GM18951 (cell line): ENCODE results near the gene PIK3R2.

Experiments used
- POLR2A ChIP-seq: IDR thresholded peaks from 4 replicates; pipeline ENCODE4 v1.6.1; 2011; ENCODE audit warnings: mild to moderate bottlenecking; ENCODE audit not compliant: insufficient read length, insufficient read depth; ENCODE audit errors: extremely low read depth
- in situ Hi-C: fragments of 300-500 bp; cut with MboI; formaldehyde crosslinking; loops from one replicate; pipeline ENCODE4 v1.12.0; 2022; ENCODE audit warnings: low sequenced_read_pairs, mixed read lengths, inconsistent platforms; ENCODE audit not compliant: unreplicated experiment

PIK3R2 gene

DNA sequence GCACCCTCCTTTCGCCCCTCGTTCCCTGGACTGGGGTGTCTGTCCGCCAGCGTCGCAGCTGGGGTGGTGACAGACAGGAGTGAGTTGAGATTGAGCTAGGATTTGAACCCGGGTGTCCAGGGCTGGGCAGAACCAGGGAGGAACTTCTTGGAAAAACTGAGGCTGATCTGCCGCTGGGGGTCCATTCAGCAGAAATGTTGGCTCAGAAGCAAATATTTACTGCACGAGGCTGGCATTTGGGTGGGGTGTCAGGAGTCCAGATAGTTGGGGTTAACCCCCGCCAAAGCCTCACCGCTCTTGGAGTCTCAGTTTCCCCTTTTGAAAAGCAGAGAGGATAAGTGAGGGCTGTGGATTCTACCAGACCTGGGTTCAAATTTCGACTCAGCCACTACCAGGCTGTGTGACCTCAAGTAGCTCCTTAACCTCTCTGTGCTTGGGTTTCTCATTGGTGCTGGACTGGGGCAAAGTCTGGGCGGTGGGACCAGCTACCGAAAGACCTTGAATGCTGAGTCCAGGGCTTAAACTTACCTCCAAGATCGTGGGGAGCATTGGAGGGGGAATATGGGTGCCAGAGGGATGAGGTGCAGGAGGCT, 34.4 kb upstream of the PIK3R2 start:
- TF ChIP-seq POLR2A, result no peak
- in situ Hi-C loops, result no loop called here

DNA sequence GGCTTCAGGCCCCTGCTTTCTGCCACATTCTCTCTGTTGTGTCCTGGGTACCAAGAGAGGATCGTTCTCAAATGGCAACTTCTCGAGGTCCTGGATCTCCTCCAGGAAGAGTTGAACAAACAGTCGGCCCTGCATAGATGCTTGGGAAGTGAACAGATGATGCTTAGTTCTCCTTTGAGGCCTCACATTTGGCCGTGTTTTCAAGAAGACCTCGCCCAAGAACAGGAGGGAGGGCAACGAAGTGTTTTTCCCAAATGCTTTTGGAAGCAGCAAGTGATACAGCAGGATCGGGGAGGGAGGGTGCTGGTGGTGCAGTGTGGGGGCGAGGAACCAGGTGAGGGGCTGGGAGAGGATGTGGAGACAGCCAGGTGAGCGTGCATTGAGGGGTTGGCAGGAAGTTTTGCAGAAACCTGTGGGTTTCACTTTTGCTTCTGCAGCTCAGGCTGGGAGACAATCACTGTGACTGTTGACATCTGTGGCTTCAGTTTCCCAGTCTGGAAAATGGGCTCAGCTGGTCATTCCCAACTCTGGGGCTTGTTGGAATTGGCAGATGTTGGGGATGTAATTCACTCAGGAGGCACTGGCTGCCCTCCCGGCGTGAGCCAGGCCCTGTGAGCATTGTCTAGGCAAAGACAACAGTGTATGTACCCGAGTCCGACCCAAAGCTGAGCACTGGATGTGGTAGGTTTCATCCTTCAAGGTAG, 33.8 kb upstream of the PIK3R2 start:
- TF ChIP-seq POLR2A, result no peak
- in situ Hi-C loops, result no loop called here

- in situ Hi-C loops, result no loop called here
- no peak for TF ChIP-seq POLR2A
Measured at GRCh38 chr19:18119717-18120105, 33.3 kb upstream of the PIK3R2 start.

- TF ChIP-seq POLR2A, result no peak
- in situ Hi-C loops, result no loop called here
Measured at GRCh38 chr19:18120127-18120526, 32.8 kb upstream of the PIK3R2 start.

DNA sequence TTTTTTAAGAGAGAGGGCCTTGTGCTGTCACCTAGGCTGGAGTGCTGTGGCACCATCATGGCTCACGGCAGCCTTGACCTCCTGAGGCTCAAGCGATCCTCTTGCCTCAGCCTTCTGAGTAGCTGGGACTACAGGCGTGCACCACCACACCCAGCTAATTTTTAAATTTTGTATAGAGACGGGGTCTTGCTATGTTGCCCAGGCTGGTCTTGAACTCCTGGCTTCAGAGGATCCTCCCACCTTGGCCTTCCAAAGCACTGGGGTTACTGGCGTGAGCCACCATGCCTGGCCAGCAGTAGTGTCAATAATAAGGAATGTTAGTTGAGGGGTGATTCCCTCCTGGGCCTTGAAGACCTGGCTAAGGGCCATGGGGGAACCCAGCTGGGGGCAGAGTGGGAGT, 31.8 kb upstream of the PIK3R2 start:
- in situ Hi-C loops, result no loop called here
- no peak for TF ChIP-seq POLR2A

GRCh38 chr19:18122424-18122823, 30.5 kb upstream of the PIK3R2 start:
- no peak for TF ChIP-seq POLR2A
- in situ Hi-C loops, result no loop called here

- TF ChIP-seq POLR2A, result no peak
- in situ Hi-C loops, result no loop called here
Measured at GRCh38 chr19:18122860-18123795, 29.8 kb upstream of the PIK3R2 start.

DNA sequence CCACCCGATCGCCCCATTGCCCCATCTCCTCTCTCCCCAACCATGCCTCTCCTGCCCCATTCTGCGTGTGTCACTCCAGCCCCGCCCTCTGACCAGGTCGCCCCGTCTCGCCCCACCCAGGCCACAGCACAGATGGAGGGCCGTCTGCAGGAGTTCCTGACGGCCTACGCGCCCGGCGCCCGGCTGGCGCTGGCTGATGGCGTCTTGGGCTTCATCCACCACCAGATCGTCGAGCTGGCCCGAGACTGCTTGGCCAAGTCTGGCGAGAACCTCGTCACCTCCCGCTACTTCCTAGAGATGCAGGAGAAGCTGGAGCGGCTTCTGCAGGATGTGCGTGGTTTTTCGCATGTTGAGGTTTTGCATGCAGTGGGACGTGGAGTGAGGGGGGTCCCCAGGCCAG, 29.1 kb upstream of the PIK3R2 start:
- in situ Hi-C loops, result no loop called here
- no peak for TF ChIP-seq POLR2A

GRCh38 chr19:18126097-18126496, 26.9 kb upstream of the PIK3R2 start:
- in situ Hi-C loops, result no loop called here
- no peak for TF ChIP-seq POLR2A

DNA sequence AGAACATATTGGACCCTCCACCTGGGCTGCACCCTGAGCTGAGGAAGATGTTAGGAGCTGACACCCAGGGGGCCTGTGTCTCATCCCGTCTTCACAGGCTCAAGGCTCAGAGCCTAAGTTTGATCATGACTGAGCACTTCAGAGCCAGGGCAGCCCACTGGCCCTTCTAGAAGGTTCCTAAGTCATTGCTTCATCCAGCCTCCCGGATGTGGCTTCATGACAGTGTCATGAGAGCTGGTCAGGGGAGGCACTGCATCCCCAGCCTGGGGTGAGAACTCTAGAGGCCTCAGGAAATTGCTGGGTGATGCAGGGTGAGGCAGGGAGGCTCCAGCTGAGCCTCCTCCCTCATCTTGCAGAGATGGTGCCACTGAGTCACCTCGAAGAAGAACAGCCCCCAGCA, 24.9 kb upstream of the PIK3R2 start:
- in situ Hi-C loops, result no loop called here
- no peak for TF ChIP-seq POLR2A

DNA sequence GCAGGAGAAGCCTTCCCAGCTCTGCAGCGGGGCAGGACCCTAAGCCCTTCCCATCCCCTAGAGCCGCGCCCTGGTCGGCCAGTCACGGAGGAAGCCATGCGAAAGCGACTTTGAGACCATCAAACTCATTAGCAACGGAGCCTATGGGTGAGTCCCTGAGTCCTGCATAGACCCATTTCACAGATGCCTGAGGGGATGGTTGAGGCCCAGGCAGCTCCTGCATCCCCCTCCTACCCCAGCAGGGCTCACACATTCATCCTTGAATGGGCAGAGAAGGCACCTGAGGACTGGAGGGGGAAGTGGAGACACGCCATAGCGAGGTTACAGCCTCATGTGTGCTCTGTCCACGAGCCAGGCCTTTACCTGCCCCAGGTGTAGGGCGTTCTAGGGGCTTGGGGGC, 24.2 kb upstream of the PIK3R2 start:
- in situ Hi-C loops, result no loop called here
- no peak for TF ChIP-seq POLR2A

GRCh38 chr19:18130523-18131242, 22.3 kb upstream of the PIK3R2 start:
- in situ Hi-C loops, result no loop called here
- no peak for TF ChIP-seq POLR2A
